Hepatocyte (in vitro differentiated cells): ENCODE measurements around the gene EDARADD. TPM values are rescaled to one million over a fixed set of nuclear protein-coding genes. Genes with fewer than 3 reads are reported as not detected.

Source experiments
- DNase-seq: peaks from one replicate; pipeline ENCODE4 v3.0.0-alpha.2; 2016; ENCODE audit warnings: low spot score
- H2AFZ ChIP-seq: fragments of 200-600 bp; sonication (generic); 2 replicates; pipeline ENCODE4 v1.6.0; 2016; ENCODE audit warnings: antibody characterized with exemption, mild to moderate bottlenecking
- H3K27ac ChIP-seq: fragments of 200-600 bp; sonication (generic); 2 replicates; pipeline ENCODE4 v1.5.1; 2016; ENCODE audit warnings: mild to moderate bottlenecking
- H3K27me3 ChIP-seq: fragments of 200-600 bp; sonication (generic); 2 replicates; pipeline ENCODE4 v1.6.1; 2016
- H3K36me3 ChIP-seq: fragments of 200-600 bp; sonication (generic); replicated peaks from 2 replicates; pipeline ENCODE4 v1.5.1; 2016; ENCODE audit warnings: low read depth; ENCODE audit not compliant: insufficient read depth
- H3K4me1 ChIP-seq: fragments of 200-600 bp; sonication (generic); 2 replicates; pipeline ENCODE4 v1.5.1; 2016; ENCODE audit warnings: mild to moderate bottlenecking, moderate library complexity; ENCODE audit not compliant: insufficient read depth
- H3K4me2 ChIP-seq: fragments of 200-600 bp; sonication (generic); 2 replicates; pipeline ENCODE4 v1.6.0; 2016
- H3K4me3 ChIP-seq: fragments of 200-600 bp; sonication (generic); 2 replicates; pipeline ENCODE4 v1.5.1; 2016; ENCODE audit warnings: mild to moderate bottlenecking
- H3K79me2 ChIP-seq: fragments of 200-600 bp; sonication (generic); 2 replicates; pipeline ENCODE4 v1.6.0; 2017; ENCODE audit warnings: mild to moderate bottlenecking
- H3K9me2 ChIP-seq: fragments of 200-600 bp; sonication (generic); replicated peaks from 2 replicates; pipeline ENCODE4 v1.6.0; 2017; ENCODE audit warnings: mild to moderate bottlenecking; ENCODE audit not compliant: insufficient read depth
- H3K9me3 ChIP-seq: fragments of 200-600 bp; sonication (generic); 2 replicates; pipeline ENCODE4 v1.5.1; 2016; ENCODE audit warnings: low read depth, mild to moderate bottlenecking
- H4K20me1 ChIP-seq: fragments of 200-600 bp; sonication (generic); 2 replicates; pipeline ENCODE4 v1.6.0; 2016; ENCODE audit warnings: mild to moderate bottlenecking; ENCODE audit not compliant: insufficient read depth, poor library complexity, severe bottlenecking
- EZH2 ChIP-seq: fragments of 200-600 bp; sonication (generic); IDR thresholded peaks from 2 replicates; pipeline ENCODE4 v1.6.1; 2016; ENCODE audit warnings: antibody characterized with exemption, mild to moderate bottlenecking, borderline replicate concordance
- EZH2phosphoT487 ChIP-seq: fragments of 200-600 bp; sonication (generic); IDR thresholded peaks from one replicate; pipeline ENCODE4 v1.6.1; 2018; ENCODE audit warnings: antibody characterized with exemption, mild to moderate bottlenecking, low read depth, moderate library complexity; ENCODE audit not compliant: unreplicated experiment, severe bottlenecking
- WGBS: methylation state at CpG from one replicate; pipeline ENCODE4 v1.1.6; 2016; ENCODE audit warnings: low lambda C conversion rate; ENCODE audit errors: missing lambda C conversion rate; 5-methylcytosine and 5-hydroxymethylcytosine counted together
- polyA plus RNA-seq: library from polyadenylated mRNA; unstranded; fragments of >200 nt; fragmentation: Nextera tagmentation; extraction: Ambion mirVana; gene quantifications from 2 replicates; pipeline ENCODE4 v1.2.1, GENCODE V29; 2016
- total RNA-seq: library from RNA; depleted of rRNA; stranded (reverse); fragments of >200 nt; gene quantifications from 2 replicates; pipeline ENCODE4 v1.2.3, GENCODE V29; 2014
- TF ChIP-seq, protein P1 (sequence below): fragments of 200-600 bp; sonication (generic); IDR thresholded peaks from 2 replicates; pipeline ENCODE4 v1.5.1; 2016; ENCODE audit warnings: antibody characterized with exemption, mild to moderate bottlenecking; ENCODE audit not compliant: poor library complexity

The EDARADD gene
- total and polyA plus RNA-seq, 2 experiments from 2014 or later, result 1.7 to 4.5 TPM

GRCh38 chr1:236394879-236395229 lies 768 bp downstream of the EDARADD start:
- H3K79me2 ChIP-seq, result peaks cover 5% of the 10 kb centered on the region
- H4K20me1 ChIP-seq, result no peaks in the 10 kb centered on the region
- H3K9me3 ChIP-seq, result no peaks in the 10 kb centered on the region
- H2AFZ ChIP-seq, result peak overlapping the region; percentile 95
- H3K27ac ChIP-seq, result peak overlapping the region; percentile 32
- peak overlapping the region; percentile 91 for H3K4me3 ChIP-seq
- no peak for DNase-seq
- H3K9me2 ChIP-seq, result no peaks in the 10 kb centered on the region
- H3K27me3 ChIP-seq, result peaks cover 12% of the 10 kb centered on the region
- H3K36me3 ChIP-seq, result no peaks in the 10 kb centered on the region
- H3K4me2 ChIP-seq, result peak overlapping the region; percentile 98
- 5% methylated on average over 17 of the region's 17 CpGs for WGBS
- TF ChIP-seq EZH2 (no peak), EZH2phosphoT487 (no peak)
- TF ChIP-seq, protein P1, sequence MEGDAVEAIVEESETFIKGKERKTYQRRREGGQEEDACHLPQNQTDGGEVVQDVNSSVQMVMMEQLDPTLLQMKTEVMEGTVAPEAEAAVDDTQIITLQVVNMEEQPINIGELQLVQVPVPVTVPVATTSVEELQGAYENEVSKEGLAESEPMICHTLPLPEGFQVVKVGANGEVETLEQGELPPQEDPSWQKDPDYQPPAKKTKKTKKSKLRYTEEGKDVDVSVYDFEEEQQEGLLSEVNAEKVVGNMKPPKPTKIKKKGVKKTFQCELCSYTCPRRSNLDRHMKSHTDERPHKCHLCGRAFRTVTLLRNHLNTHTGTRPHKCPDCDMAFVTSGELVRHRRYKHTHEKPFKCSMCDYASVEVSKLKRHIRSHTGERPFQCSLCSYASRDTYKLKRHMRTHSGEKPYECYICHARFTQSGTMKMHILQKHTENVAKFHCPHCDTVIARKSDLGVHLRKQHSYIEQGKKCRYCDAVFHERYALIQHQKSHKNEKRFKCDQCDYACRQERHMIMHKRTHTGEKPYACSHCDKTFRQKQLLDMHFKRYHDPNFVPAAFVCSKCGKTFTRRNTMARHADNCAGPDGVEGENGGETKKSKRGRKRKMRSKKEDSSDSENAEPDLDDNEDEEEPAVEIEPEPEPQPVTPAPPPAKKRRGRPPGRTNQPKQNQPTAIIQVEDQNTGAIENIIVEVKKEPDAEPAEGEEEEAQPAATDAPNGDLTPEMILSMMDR, result no peak
- no peaks in the 10 kb centered on the region for H3K4me1 ChIP-seq

GRCh38 chr1:236395230-236395946 lies 1.3 kb downstream of the EDARADD start:
- Histone ChIP-seq H3K4me2 (peak overlapping the region; percentile 98), H3K27me3 (peaks cover 12% of the 10 kb centered on the region), H3K4me3 (peak overlapping the region; percentile 91), H3K27ac (peak overlapping the region; percentile 32), H3K4me1 (peaks cover 4% of the 10 kb centered on the region), H4K20me1 (no peaks in the 10 kb centered on the region), H3K36me3 (no peaks in the 10 kb centered on the region), H3K79me2 (peaks cover 5% of the 10 kb centered on the region), H3K9me2 (no peaks in the 10 kb centered on the region), H2AFZ (peak overlapping the region; percentile 95), H3K9me3 (no peaks in the 10 kb centered on the region)
- 1% methylated on average over 50 of the region's 86 CpGs for WGBS
- DNase-seq, result peak; percentile 44
- TF ChIP-seq EZH2phosphoT487, result no peak
- TF ChIP-seq, protein P1, result no peak
- TF ChIP-seq EZH2, result no peak

DNA sequence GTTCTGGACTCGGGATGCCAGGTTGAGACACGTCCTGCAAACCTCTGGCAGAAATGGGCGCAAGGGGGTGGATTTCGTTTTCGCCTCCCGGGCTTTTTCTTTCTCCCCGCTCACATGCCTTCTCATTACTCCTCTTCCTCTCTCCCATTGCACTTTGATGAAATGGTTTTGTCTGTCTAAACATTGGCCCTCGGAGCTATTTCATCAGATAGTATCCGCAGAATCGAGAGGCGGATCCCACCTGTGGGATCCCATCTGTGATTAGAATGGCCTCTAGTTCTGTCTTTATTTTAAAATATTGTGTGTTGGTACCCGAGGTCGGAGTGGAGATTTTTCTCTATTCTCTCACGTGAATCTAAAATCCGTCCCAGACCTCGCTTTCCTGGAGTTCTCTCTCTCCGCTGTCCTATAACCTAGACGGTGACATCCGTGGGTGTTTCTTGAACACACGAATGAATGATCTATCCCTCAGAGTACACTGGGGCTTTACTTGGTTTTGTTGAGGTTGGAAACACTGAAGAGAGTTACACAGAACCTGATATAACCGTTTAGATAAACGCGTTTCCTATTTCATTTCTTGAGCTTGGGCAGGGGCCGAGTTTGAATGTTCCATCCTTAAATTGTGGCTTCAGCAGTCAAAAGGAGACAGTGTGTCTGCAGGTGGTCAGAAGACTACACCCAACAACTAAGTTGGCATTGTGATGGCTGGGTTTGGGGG lies 2.0 kb downstream of the EDARADD start:
- no peak overlapping the region for H3K27ac ChIP-seq
- no peak for DNase-seq
- H3K79me2 ChIP-seq, result peaks cover 5% of the 10 kb centered on the region
- TF ChIP-seq EZH2 (no peak), EZH2phosphoT487 (no peak)
- TF ChIP-seq, protein P1, result no peak
- H3K4me3 ChIP-seq, result peak overlapping the region; percentile 91
- no peaks in the 10 kb centered on the region for H3K9me3 ChIP-seq
- peak overlapping the region; percentile 95 for H2AFZ ChIP-seq
- 9% methylated on average over 24 of the region's 24 CpGs for WGBS
- peak overlapping the region; percentile 98 for H3K4me2 ChIP-seq
- peaks cover 12% of the 10 kb centered on the region for H3K27me3 ChIP-seq
- no peaks in the 10 kb centered on the region for H4K20me1 ChIP-seq
- no peaks in the 10 kb centered on the region for H3K9me2 ChIP-seq
- H3K4me1 ChIP-seq, result peaks cover 4% of the 10 kb centered on the region
- no peaks in the 10 kb centered on the region for H3K36me3 ChIP-seq
